ENCODE results near the gene KCNQ1OT1.

GRCh38 chr11:2559527-2560311 is 140.1 kb downstream of the KCNQ1OT1 start:
- TF ChIP-seq CTCF (IDR thresholded peaks at IDR 0.05) (no peak), EZH2phosphoT487 (IDR thresholded peaks at IDR 0.05) (no peak), EZH2 (IDR thresholded peaks at IDR 0.05) (no peak)
